K562 (cell line): Measurements from ENCODE around the gene PRKD1. TPM values are rescaled to one million over a fixed set of nuclear protein-coding genes. Genes with fewer than 3 reads are reported as not detected.

Experiments used
- ATAC-seq: fragments of 200-7000 bp; cut with Tn5 transposase; 3 replicates; pipeline ENCODE4 v1.9.1; 2020; ENCODE audit warnings: moderate library complexity
- BruUV-seq: library from RNA; stranded (reverse); fragments of 400-500 nt; replicated peaks from 2 replicates; lab custom pipeline; 2021; lab: Mats Ljungman, UMichigan
- CTCF ChIA-PET: fragments of 300-600 bp; formaldehyde crosslinking; extraction: SDS; loops from one replicate; lab custom pipeline; 2021; ENCODE audit warnings: low intra/inter-chr PET ratio; lab: Yijun Ruan, JAX
- POLR2A ChIA-PET: fragments of 300-600, 350-650 bp; sonication (Branson Sonifier 250); formaldehyde crosslinking; extraction: SDS; loops from one replicate; lab custom pipeline; 2021; ENCODE audit warnings: antibody characterized with exemption, inconsistent platforms; lab: Yijun Ruan, JAX
- DNase-seq, 4 experiments: peaks; one replicate each; pipeline versions ENCODE4 v3.0.0 to v3.0.0-alpha.2; 2011 to 2018; ENCODE audit warnings: low spot score in 3 of 4, mixed read lengths in 3 of 4; ENCODE audit errors: extremely low read depth in 1 of 4
- FAIRE-seq: peaks from 2 replicates; lab custom pipeline; 2011; peaks lifted over from hg19 to GRCh38; lab: Jason Lieb, UNC
- H2AFZ ChIP-seq: 2 replicates; pipeline ENCODE4 v1.6.0; 2011; ENCODE audit warnings: low read depth, low read length, control low read depth, inconsistent platforms
- H3K27ac ChIP-seq: fragments of 200-600 bp; 3 replicates; pipeline ENCODE4 v1.8.0; 2011; ENCODE audit warnings: low read depth, mild to moderate bottlenecking, control low read depth, inconsistent platforms, low read length, moderate library complexity, mixed read lengths; ENCODE audit errors: extremely low read depth
- H3K27me3 ChIP-seq, 2 experiments: fragments of 300-600 bp in 1 of 2; 2 replicates in 1 of 2; 3 replicates in 1 of 2; pipeline versions ENCODE4 v1.6.0 to v1.8.0; 2011; ENCODE audit warnings: inconsistent platforms in 2 of 2, low read length in 2 of 2, mild to moderate bottlenecking in 1 of 2, mixed read lengths in 1 of 2, moderate library complexity in 1 of 2; ENCODE audit not compliant: control insufficient read depth in 2 of 2, insufficient read depth in 2 of 2
- H3K36me3 ChIP-seq: fragments of 300-600 bp; 3 replicates; pipeline ENCODE4 v1.8.0; 2011; ENCODE audit warnings: mild to moderate bottlenecking, low read length, inconsistent platforms; ENCODE audit not compliant: control insufficient read depth, insufficient read depth
- H3K4me1 ChIP-seq, 2 experiments: fragments of 200-600 bp in 1 of 2; replicated peaks in 1 of 2; 2 replicates in 1 of 2; 3 replicates in 1 of 2; pipeline versions ENCODE4 v1.5.1 to v1.8.0; 2011; ENCODE audit warnings: inconsistent platforms in 2 of 2, low read length in 2 of 2, mild to moderate bottlenecking in 1 of 2, mixed read lengths in 1 of 2, moderate library complexity in 1 of 2; ENCODE audit not compliant: control insufficient read depth in 2 of 2, insufficient read depth in 2 of 2
- H3K4me2 ChIP-seq: 2 replicates; pipeline ENCODE4 v1.6.1; 2011; ENCODE audit warnings: low read length, control low read depth, inconsistent platforms, mixed read lengths; ENCODE audit not compliant: insufficient read depth
- H3K4me3 ChIP-seq: fragments of 200-600 bp; sonication (generic), shearing (Covaris generic); 2 replicates; pipeline ENCODE4 v1.5.1; 2016; ENCODE audit warnings: control low read depth, inconsistent platforms
- H3K79me2 ChIP-seq: fragments of 200-600 bp; 3 replicates; pipeline ENCODE4 v1.8.0; 2011; ENCODE audit warnings: low read length, inconsistent platforms; ENCODE audit not compliant: control insufficient read depth, insufficient read depth
- H3K9ac ChIP-seq, 2 experiments: 2 replicates each; pipeline versions ENCODE4 v1.6.0 to v1.6.1; 2011; ENCODE audit warnings: low read depth in 2 of 2, low read length in 2 of 2, control low read depth in 1 of 2, inconsistent platforms in 1 of 2, mild to moderate bottlenecking in 1 of 2, mixed read lengths in 1 of 2; ENCODE audit not compliant: insufficient read depth in 1 of 2
- H3K9me1 ChIP-seq: one replicate; pipeline ENCODE4 v1.6.0; 2011; ENCODE audit warnings: inconsistent platforms, mild to moderate bottlenecking, low read length, moderate library complexity; ENCODE audit not compliant: control insufficient read depth, insufficient read depth
- H3K9me3 ChIP-seq: replicated peaks from 2 replicates; pipeline ENCODE4 v1.5.1; 2011; ENCODE audit warnings: low read depth, low read length, inconsistent platforms; ENCODE audit not compliant: control insufficient read depth, insufficient read depth
- H4K20me1 ChIP-seq: replicated peaks from 2 replicates; pipeline ENCODE4 v1.6.1; 2011; ENCODE audit warnings: low read length, inconsistent platforms, mixed read lengths; ENCODE audit not compliant: control insufficient read depth, insufficient read depth
- ARNT ChIP-seq, 2 experiments: fragments of 450-650 bp; IDR thresholded peaks; 2 replicates each; pipeline ENCODE4 v1.6.1; 2016; ENCODE audit warnings: mild to moderate bottlenecking in 1 of 2
- DDX20 ChIP-seq: fragments of 450-650 bp; IDR thresholded peaks from 2 replicates; pipeline ENCODE4 v1.6.1; 2016; ENCODE audit warnings: missing genetic modification characterization, low read depth, mild to moderate bottlenecking, missing compliant biosample characterization, moderate library complexity
- HDGF ChIP-seq: fragments of 450-650 bp; IDR thresholded peaks from 2 replicates; pipeline ENCODE4 v1.6.1; 2016
- HMG20A ChIP-seq: fragments of 450-650 bp; formaldehyde crosslinking; conservative IDR thresholded peaks from 2 replicates; pipeline ENCODE4 v1.4.0; 2020; ENCODE audit warnings: mild to moderate bottlenecking, mixed read lengths
- NR2F6 ChIP-seq: fragments of 450-650 bp; formaldehyde crosslinking; IDR thresholded peaks from 2 replicates; pipeline ENCODE4 v1.4.0; 2020; ENCODE audit warnings: mild to moderate bottlenecking
- PHTF2 ChIP-seq: fragments of 250-450 bp; sonication (Bioruptor Pico); IDR thresholded peaks from 2 replicates; pipeline ENCODE4 v1.5.0; 2021; ENCODE audit warnings: mild to moderate bottlenecking
- POLR3G ChIP-seq: IDR thresholded peaks from 2 replicates; pipeline ENCODE4 v1.6.1; 2011; ENCODE audit not compliant: insufficient read length, insufficient replicate concordance; ENCODE audit errors: extremely low read depth
- RB1 ChIP-seq: fragments of 450-650 bp; IDR thresholded peaks from 2 replicates; pipeline ENCODE4 v1.6.1; 2017; ENCODE audit warnings: low read depth, mild to moderate bottlenecking
- SAP30 ChIP-seq: fragments of 200-600 bp; sonication (generic); IDR thresholded peaks from 2 replicates; pipeline ENCODE4 v1.6.1; 2012; ENCODE audit warnings: borderline replicate concordance, low read depth, mild to moderate bottlenecking, moderate library complexity, low read length, control low read depth, inconsistent platforms; ENCODE audit not compliant: insufficient read depth, poor library complexity, severe bottlenecking
- SREBF2 ChIP-seq: sonication (generic); formaldehyde crosslinking; IDR thresholded peaks from 2 replicates; pipeline ENCODE4 v1.4.0; 2020; ENCODE audit warnings: mild to moderate bottlenecking, missing genetic modification reagents
- TCF3 ChIP-seq: sonication (generic); formaldehyde crosslinking; IDR thresholded peaks from 2 replicates; pipeline ENCODE4 v1.4.0; 2020; ENCODE audit warnings: mild to moderate bottlenecking, missing genetic modification reagents
- UBTF ChIP-seq, 2 experiments: IDR thresholded peaks; 2 replicates each; pipeline ENCODE4 v1.6.1; 2012; ENCODE audit warnings: improper control_type of control experiment in 2 of 2, low read depth in 2 of 2, low read length in 2 of 2, borderline replicate concordance in 1 of 2
- ZBTB33 ChIP-seq: sonication (generic); formaldehyde crosslinking; IDR thresholded peaks from 2 replicates; pipeline ENCODE4 v1.8.1; 2023; ENCODE audit warnings: mild to moderate bottlenecking, missing genetic modification reagents
- ZC3H11A ChIP-seq: IDR thresholded peaks from 2 replicates; pipeline ENCODE4 v1.6.1; 2012; ENCODE audit warnings: low read depth, low read length, improper control_type of control experiment
- ZKSCAN3 ChIP-seq: fragments of 250-450 bp; sonication (Bioruptor Pico); IDR thresholded peaks from 2 replicates; pipeline ENCODE4 v1.4.0; 2020
- ZNF134 ChIP-seq: fragments of 250-450 bp; sonication (Bioruptor Pico); conservative IDR thresholded peaks from 2 replicates; pipeline ENCODE4 v1.4.0; 2020
- ZNF217 ChIP-seq: sonication (generic); formaldehyde crosslinking; IDR thresholded peaks from 2 replicates; pipeline ENCODE4 v1.8.0; 2022; ENCODE audit warnings: mild to moderate bottlenecking, missing genetic modification reagents
- ZNF830 ChIP-seq: fragments of 250-450 bp; sonication (Bioruptor Pico); IDR thresholded peaks from 2 replicates; pipeline ENCODE4 v1.5.0; 2021; ENCODE audit warnings: mild to moderate bottlenecking
- WGBS: fragments of 100-300 bp; shearing (Covaris generic); methylation state at CpG from one replicate; pipeline ENCODE4 v1.1.6; 2016; ENCODE audit warnings: low coverage, mixed read lengths; ENCODE audit not compliant: insufficient coverage; ENCODE audit errors: missing lambda C conversion rate; 5-methylcytosine and 5-hydroxymethylcytosine counted together
- in situ Hi-C: fragments of 300-500 bp; cut with MboI; formaldehyde crosslinking; loops from 4 replicates; pipeline ENCODE4 v1.15.0; 2018; ENCODE audit warnings: inconsistent platforms, mixed read lengths
- intact Hi-C: fragments of 100-400 bp; cut with micrococcal nuclease; formaldehyde crosslinking; loops from 2 replicates; pipeline ENCODE4 v1.14.2; 2022
- polyA plus RNA-seq, 8 experiments: library from polyadenylated mRNA; depleted of rRNA in 4 of 8; stranded (reverse) in 5 of 8; unstranded in 3 of 8; fragments of >200 nt; fragmentation: Nextera tagmentation in 2 of 8; fragmentation: Illumina TruSeq in 1 of 8; extraction: Ambion mirVana in 2 of 8; extraction: Trizol in 1 of 8; gene quantifications; 2 replicates each; pipeline versions ENCODE4 v1.2.1 to v1.2.3, GENCODE V29; 2011 to 2014; ENCODE audit warnings: inconsistent platforms in 1 of 8, missing spikeins in 1 of 8
- total RNA-seq, 7 experiments: library from RNA; depleted of rRNA in 6 of 7; stranded (reverse); fragments of >200 nt in 6 of 7; fragmentation: Illumina TruSeq in 2 of 7; extraction: Trizol in 2 of 7; gene quantifications; 2 replicates each; pipeline versions ENCODE4 v1.2.1 to v1.2.3, GENCODE V29; 2011 to 2021; ENCODE audit warnings: low replicate concordance in 1 of 7
- TF ChIP-seq, protein P1 (sequence below): fragments of 450-650 bp; formaldehyde crosslinking; IDR thresholded peaks from 2 replicates; pipeline ENCODE4 v1.4.0; 2020; ENCODE audit warnings: mild to moderate bottlenecking, moderate library complexity

The PRKD1 gene
- total and polyA plus RNA-seq, 9 of the 15 experiments (the other 6 are each of a cell fraction or from before 2014, with no cell fraction given) = 0.04 to 0.25 (median 0.13) TPM; not detected in 1

DNA sequence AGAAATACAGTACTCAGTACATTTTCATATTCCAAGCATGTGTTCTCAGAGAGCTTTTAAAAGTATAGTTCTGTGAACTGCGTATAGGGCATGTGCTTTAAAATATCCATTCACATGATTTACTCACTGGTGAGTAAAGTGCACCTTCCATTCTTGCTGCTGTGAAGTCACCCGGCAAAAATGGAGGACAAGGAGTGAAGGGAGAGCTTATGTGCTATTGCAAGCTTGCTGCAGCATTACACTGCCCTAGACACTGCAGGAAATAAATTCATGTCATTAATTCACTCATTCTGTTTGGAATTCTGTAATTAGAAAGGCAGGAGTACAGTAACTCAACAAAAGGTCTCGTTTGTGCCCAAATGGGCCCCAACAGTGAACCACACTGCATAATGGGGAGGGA lies 347.8 kb downstream of the PRKD1 start (continued):
- TF ChIP-seq UBTF (IDR thresholded peaks at IDR 0.05; ENCODE audit: borderline replicate concordance in 1 of 2, low read depth in 2 of 2, low read length in 2 of 2) (no peak), ARNT (IDR thresholded peaks at IDR 0.05) (no peak), ZNF217 (no peak), PHTF2 (CRISPR knock-in tag) (no peak), ZNF134 (CRISPR knock-in tag) (no peak), DDX20 (tag) (no peak)

DNA sequence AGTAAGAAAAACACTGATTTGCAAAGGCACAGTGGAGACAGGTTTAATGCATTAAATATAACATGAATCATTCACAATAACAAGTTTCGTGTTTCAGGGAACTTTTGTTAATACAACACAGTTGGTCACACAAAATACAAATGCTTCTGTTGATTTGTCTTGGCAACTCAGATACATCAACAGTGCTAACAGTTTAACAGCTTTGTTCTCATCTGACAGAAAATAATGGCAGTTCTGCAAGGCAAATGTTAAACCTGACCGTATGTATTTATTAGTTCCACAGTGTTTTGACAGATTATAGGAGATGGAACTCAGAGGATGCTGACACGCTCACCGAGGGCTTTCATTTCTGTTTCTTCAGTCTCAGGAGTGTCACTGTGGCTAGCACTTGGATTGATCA lies 350.7 kb downstream of the PRKD1 start:
- no TSS peak for BruUV-seq
- ChIA-PET CTCF (no interaction called here), POLR2A (no interaction called here)
- H3K9me1 ChIP-seq = no peaks in the 10 kb centered on the region
- DNase-seq (no peak), FAIRE-seq (no peak), ATAC-seq (no peak)
- H3K4me2 ChIP-seq = no peak overlapping the region
- in situ Hi-C loops (no loop called here), intact Hi-C loops (no loop called here)
- H3K27me3 ChIP-seq = no peaks in the 10 kb centered on the region
- no peak overlapping the region for H3K27ac ChIP-seq
- H3K4me1 ChIP-seq = no peaks in the 10 kb centered on the region
- no peaks in the 10 kb centered on the region for H4K20me1 ChIP-seq
- no peaks in the 10 kb centered on the region for H3K36me3 ChIP-seq
- no peaks in the 10 kb centered on the region for H3K79me2 ChIP-seq
- H3K9me3 ChIP-seq = no peaks in the 10 kb centered on the region
- H3K9ac ChIP-seq = no peak overlapping the region
- no peak overlapping the region for H2AFZ ChIP-seq
- H3K4me3 ChIP-seq = no peak overlapping the region
- 16% methylated on average over 4 of the region's 4 CpGs for WGBS
- TF ChIP-seq, protein P1, sequence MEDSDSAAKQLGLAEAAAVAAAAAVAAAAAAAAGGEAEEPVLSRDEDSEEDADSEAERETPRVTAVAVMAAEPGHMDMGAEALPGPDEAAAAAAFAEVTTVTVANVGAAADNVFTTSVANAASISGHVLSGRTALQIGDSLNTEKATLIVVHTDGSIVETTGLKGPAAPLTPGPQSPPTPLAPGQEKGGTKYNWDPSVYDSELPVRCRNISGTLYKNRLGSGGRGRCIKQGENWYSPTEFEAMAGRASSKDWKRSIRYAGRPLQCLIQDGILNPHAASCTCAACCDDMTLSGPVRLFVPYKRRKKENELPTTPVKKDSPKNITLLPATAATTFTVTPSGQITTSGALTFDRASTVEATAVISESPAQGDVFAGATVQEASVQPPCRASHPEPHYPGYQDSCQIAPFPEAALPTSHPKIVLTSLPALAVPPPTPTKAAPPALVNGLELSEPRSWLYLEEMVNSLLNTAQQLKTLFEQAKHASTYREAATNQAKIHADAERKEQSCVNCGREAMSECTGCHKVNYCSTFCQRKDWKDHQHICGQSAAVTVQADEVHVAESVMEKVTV (CRISPR knock-in tag) = no peak
- TF ChIP-seq ZBTB33 (CRISPR knock-in tag) (no peak), ZKSCAN3 (CRISPR knock-in tag) (no peak), SAP30 (no peak), ZC3H11A (no peak), HDGF (no peak), POLR3G (no peak), HMG20A (CRISPR knock-in tag) (no peak), SREBF2 (CRISPR knock-in tag) (no peak), TCF3 (CRISPR knock-in tag) (no peak), RB1 (no peak), ZNF830 (CRISPR knock-in tag) (no peak), NR2F6 (CRISPR knock-in tag) (no peak)
